Prostate gland (tissue), 2 donors: ENCODE measurements around the gene INSRR. TPM values are rescaled to one million over a fixed set of nuclear protein-coding genes. Genes with fewer than 3 reads are reported as not detected.

Experiments used
- DNase-seq: peaks from one replicate; pipeline ENCODE4 v3.0.0-alpha.2; 2019; ENCODE audit warnings: low spot score
- H3K27ac ChIP-seq, 2 donors: fragments of 200-600 bp; sonication (generic); 2 replicates each; pipeline ENCODE4 v1.5.1; 2017 to 2019
- H3K27me3 ChIP-seq: fragments of 200-600 bp; sonication (generic); replicated peaks from 2 replicates; pipeline ENCODE4 v1.5.1; 2019; ENCODE audit not compliant: insufficient read depth
- H3K36me3 ChIP-seq, 2 donors: fragments of 200-600 bp; sonication (generic); 1 replicate in 1 of 2; 2 replicates in 1 of 2; pipeline versions ENCODE4 v1.5.1 to v1.8.1; 2017 to 2019
- H3K4me1 ChIP-seq: fragments of 200-600 bp; sonication (generic); replicated peaks from 2 replicates; pipeline ENCODE4 v1.5.1; 2019
- H3K4me3 ChIP-seq, 2 donors: fragments of 200-600 bp; sonication (generic); 2 replicates each; pipeline ENCODE4 v1.5.1; 2017 to 2019
- H3K9me3 ChIP-seq: fragments of 200-600 bp; sonication (generic); 2 replicates; pipeline ENCODE4 v1.5.1; 2017
- CTCF ChIP-seq, 4 experiments: fragments of 200-600 bp in 2 of 4; fragments of 450-650 bp in 2 of 4; sonication (generic) in 2 of 4; IDR thresholded peaks; 1 replicate in 3 of 4; 2 replicates in 1 of 4; pipeline ENCODE4 v1.5.1; 2016 to 2019; ENCODE audit warnings: antibody characterized with exemption in 4 of 4, mild to moderate bottlenecking in 2 of 4, moderate library complexity in 2 of 4
- POLR2A ChIP-seq: fragments of 450-650 bp; IDR thresholded peaks from one replicate; pipeline ENCODE4 v1.6.1; 2016; ENCODE audit warnings: antibody characterized with exemption, mild to moderate bottlenecking
- POLR2AphosphoS5 ChIP-seq: sonication (generic); formaldehyde crosslinking; IDR thresholded peaks from one replicate; pipeline ENCODE4 v1.6.1; 2017; ENCODE audit warnings: antibody characterized with exemption
- WGBS: methylation state at CpG from one replicate; pipeline ENCODE4 v1.1.5; 2018; 5-methylcytosine and 5-hydroxymethylcytosine counted together
- intact Hi-C: fragments of 100-400 bp; cut with DNase I; formaldehyde crosslinking; loops from one replicate; pipeline ENCODE4 v1.14.2; 2022
- total RNA-seq, 2 donors: library from RNA; depleted of rRNA; stranded (reverse); fragments of >200 nt; gene quantifications; one replicate each; pipeline ENCODE4 v1.1.0, GENCODE V29; 2016

The INSRR gene
- total RNA-seq, result 1 to 10 TPM in 1 of 2 donors, under 1 TPM in 1; 0.18 to 3.0 TPM

- H3K36me3 ChIP-seq, result no peaks in the 10 kb centered on the region
- no peak within 1 kb of the TSS for H3K27ac ChIP-seq
Measured at GRCh38 chr1:156858959-156859522, at the start of gene INSRR. TSS of gene INSRR (minus strand) at chr1:156859117. CDS start at chr1:156858621, 496 bp downstream.

GRCh38 chr1:156908541-156908940 lies 49.6 kb upstream of the INSRR start:
- WGBS, result 44% methylated on average over 29 of the region's 29 CpGs
- Histone ChIP-seq H3K4me3 (no peak overlapping the region), H3K27ac (no peak overlapping the region), H3K36me3 (no peaks in the 10 kb centered on the region), H3K4me1 (no peaks in the 10 kb centered on the region), H3K9me3 (no peaks in the 10 kb centered on the region), H3K27me3 (no peaks in the 10 kb centered on the region)
- TF ChIP-seq CTCF (IDR thresholded peaks at IDR 0.05) (no peak), POLR2AphosphoS5 (no peak), POLR2A (no peak)
- intact Hi-C loops, result no loop called here
- no peak for DNase-seq

More at GRCh38 chr1:156858959-156859522, at the start of gene INSRR:
- intact Hi-C loops, result no loop called here
- 7% methylated on average over 38 of the region's 39 CpGs for WGBS
- H3K27me3 ChIP-seq, result peaks cover 14% of the 10 kb centered on the region
- no peak for DNase-seq
- H3K9me3 ChIP-seq, result no peaks in the 10 kb centered on the region
- H3K4me3 ChIP-seq, result peak within 1 kb of the TSS; percentile 4 to 11
- TF ChIP-seq POLR2A, result no peak
- TF ChIP-seq POLR2AphosphoS5, result no peak
- TF ChIP-seq CTCF (IDR thresholded peaks at IDR 0.05), result no peak
- H3K4me1 ChIP-seq, result peaks cover 17% of the 10 kb centered on the region

GRCh38 chr1:156906206-156906906 lies 47.4 kb upstream of the INSRR start:
- no peak for TF ChIP-seq POLR2AphosphoS5
- TF ChIP-seq CTCF (IDR thresholded peaks at IDR 0.05), result no peak
- TF ChIP-seq POLR2A, result no peak
- H3K9me3 ChIP-seq, result no peaks in the 10 kb centered on the region

GRCh38 chr1:156905651-156906050 lies 46.7 kb upstream of the INSRR start:
- intact Hi-C loops, result no loop called here
- WGBS, result 50% methylated on average over 4 of the region's 4 CpGs
- no peak for TF ChIP-seq POLR2AphosphoS5
- TF ChIP-seq POLR2A, result no peak
- TF ChIP-seq CTCF (IDR thresholded peaks at IDR 0.05), result no peak
- no peaks in the 10 kb centered on the region for H3K9me3 ChIP-seq
- no peaks in the 10 kb centered on the region for H3K36me3 ChIP-seq
- DNase-seq, result no peak
- no peak overlapping the region for H3K27ac ChIP-seq
- H3K27me3 ChIP-seq, result no peaks in the 10 kb centered on the region
- H3K4me1 ChIP-seq, result no peaks in the 10 kb centered on the region
- H3K4me3 ChIP-seq, result no peak overlapping the region

More at GRCh38 chr1:156906206-156906906, 47.4 kb upstream of the INSRR start:
- WGBS, result 95% methylated on average over 16 of the region's 16 CpGs
- Histone ChIP-seq H3K27me3 (no peaks in the 10 kb centered on the region), H3K36me3 (no peaks in the 10 kb centered on the region), H3K4me1 (no peaks in the 10 kb centered on the region), H3K4me3 (no peak overlapping the region), H3K27ac (no peak overlapping the region)
- intact Hi-C loops, result no loop called here
- DNase-seq, result no peak

- H3K9me3 ChIP-seq, result no peaks in the 10 kb centered on the region
- no peak for TF ChIP-seq POLR2AphosphoS5
- no peak for TF ChIP-seq CTCF (IDR thresholded peaks at IDR 0.05)
Measured at GRCh38 chr1:156905176-156905575, 46.3 kb upstream of the INSRR start.

More at GRCh38 chr1:156905176-156905575, 46.3 kb upstream of the INSRR start:
- WGBS, result 81% methylated on average over 16 of the region's 16 CpGs
- Histone ChIP-seq H3K27ac (no peak overlapping the region), H3K4me3 (no peak overlapping the region), H3K4me1 (no peaks in the 10 kb centered on the region), H3K27me3 (peaks cover 1% of the 10 kb centered on the region), H3K36me3 (no peaks in the 10 kb centered on the region)
- no peak for DNase-seq
- intact Hi-C loops, result no loop called here
